Measurements from ENCODE around the gene TMEM17. TPM values are rescaled to one million over a fixed set of nuclear protein-coding genes. Genes with fewer than 3 reads are reported as not detected.
"Not testable (repeated sequence)": the region's sequence is repeated elsewhere in the genome, so short reads cannot be mapped to it uniquely, and the experiment has no call there.

The TMEM17 gene
- total and polyA plus RNA-seq, 2 of the 13 experiments (the other 11 are each of a cell fraction or from before 2014, with no cell fraction given): 0.22 to 0.50 TPM

DNA sequence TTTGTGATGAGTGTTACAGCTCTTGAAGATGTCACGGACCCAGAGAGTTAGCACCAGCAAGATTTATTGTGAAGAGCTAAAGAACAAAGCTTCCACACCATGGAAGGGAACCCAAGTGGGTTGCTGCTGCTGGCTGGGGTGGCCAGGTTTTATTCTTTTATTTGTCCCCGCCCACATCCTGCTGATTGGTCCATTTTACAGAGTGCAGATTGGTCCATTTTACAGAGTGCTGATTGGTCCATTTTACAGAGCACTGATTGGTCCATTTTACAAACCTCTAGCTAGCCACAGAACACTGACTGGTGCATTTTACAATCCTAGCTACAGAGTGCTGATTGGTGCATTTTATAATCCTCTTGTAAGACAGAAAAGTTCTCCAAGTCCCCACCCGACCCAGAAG lies 29.5 kb upstream of the TMEM17 start:
- H3K9me3 ChIP-seq (ENCODE audit: low read length); in situ Hi-C loops (cut with HindIII; ENCODE audit: extremely low pct_ligation_motif_present, low pct_unique_long_range_greater_than_20kb); H4K20me1 ChIP-seq (ENCODE audit: insufficient read depth, low read length); H3K9ac ChIP-seq (ENCODE audit: insufficient read depth, low read depth, low read length); intact Hi-C loops (cut with micrococcal nuclease; ENCODE audit: unreplicated experiment); FAIRE-seq; BruUV-seq (replicated peaks); H3K4me2 ChIP-seq (ENCODE audit: low read depth, low read length); CTCF ChIA-PET (ENCODE audit: low intra/inter-chr PET ratio, low total read pairs); ATAC-seq; H3K4me3 ChIP-seq (replicated peaks in 1 of 3; ENCODE audit: insufficient read depth in 1 of 3, low read depth in 2 of 3, low read length in 3 of 3); H3K27me3 ChIP-seq (ENCODE audit: control insufficient read depth in 1 of 2, insufficient read depth in 2 of 2, low read length in 2 of 2); H2AFZ ChIP-seq (ENCODE audit: low read length); H3K27ac ChIP-seq (ENCODE audit: extremely low read length, insufficient read depth, low read length); DNase-seq (ENCODE audit: low spot score); H3K36me3 ChIP-seq (replicated peaks in 1 of 2; ENCODE audit: control insufficient read depth in 1 of 2, insufficient read depth in 2 of 2, low read length in 2 of 2); H3K79me2 ChIP-seq (ENCODE audit: insufficient read depth, low read length): not testable (repeated sequence)
- WGBS (ENCODE audit: low lambda C conversion rate): 97% methylated on average over 3 of the region's 3 CpGs
- H3K4me1 ChIP-seq (ENCODE audit: insufficient read depth, low read length): peaks cover 54% of the 10 kb centered on the region
- TF ChIP-seq NFYB (CRISPR knock-in tag; IDR thresholded peaks at IDR 0.05) (peak; percentile 65), NFYC (CRISPR knock-in tag; IDR thresholded peaks at IDR 0.05) (peak; percentile 51), NR0B2 (CRISPR knock-in tag; IDR thresholded peaks at IDR 0.05) (0 out of 2 replicates have a peak, but pooled peaks have one; percentile 40)
- TF ChIP-seq, protein P1, sequence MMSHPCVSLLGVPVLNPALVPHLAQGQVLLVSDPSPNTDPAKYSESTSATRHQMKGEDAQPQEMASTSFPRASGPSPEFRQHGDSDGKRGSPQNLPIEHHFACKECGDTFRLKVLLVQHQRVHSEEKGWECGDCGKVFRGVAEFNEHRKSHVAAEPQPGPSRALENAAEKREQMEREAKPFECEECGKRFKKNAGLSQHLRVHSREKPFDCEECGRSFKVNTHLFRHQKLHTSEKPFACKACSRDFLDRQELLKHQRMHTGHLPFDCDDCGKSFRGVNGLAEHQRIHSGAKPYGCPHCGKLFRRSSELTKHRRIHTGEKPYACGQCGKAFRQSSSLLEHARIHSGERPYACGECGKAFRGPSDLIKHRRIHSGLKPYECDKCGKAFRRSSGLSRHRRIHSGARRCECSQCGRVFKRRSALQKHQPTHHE (CRISPR knock-in tag; IDR thresholded peaks at IDR 0.05; ENCODE audit: borderline replicate concordance): 0 out of 2 replicates have a peak, but pooled peaks have one; percentile 13
- POLR2A ChIA-PET: interaction anchor here (1.7 to 7.2 kb wide), 4 partner anchors 8 to 170 kb away, joined by 5 to 193 read pairs (median 60); partner anchors contain the start of gene EHBP1

GRCh38 chr2:62531594-62531993 lies 25.6 kb upstream of the TMEM17 start:
- Histone ChIP-seq H3K79me2 (ENCODE audit: insufficient read depth, low read length) (no peaks in the 10 kb centered on the region), H3K27ac (ENCODE audit: extremely low read length, insufficient read depth, low read length) (no peak overlapping the region), H3K4me3 (replicated peaks in 1 of 3; ENCODE audit: insufficient read depth in 1 of 3, low read depth in 2 of 3, low read length in 3 of 3) (no peak overlapping the region), H3K36me3 (replicated peaks in 1 of 2; ENCODE audit: control insufficient read depth in 1 of 2, insufficient read depth in 2 of 2, low read length in 2 of 2) (no peaks in the 10 kb centered on the region; a peak in 1 of 5 replicates), H3K4me2 (ENCODE audit: low read depth, low read length) (no peak overlapping the region), H3K27me3 (ENCODE audit: control insufficient read depth in 1 of 2, insufficient read depth in 2 of 2, low read length in 2 of 2) (no peaks in the 10 kb centered on the region), H4K20me1 (ENCODE audit: insufficient read depth, low read length) (no peaks in the 10 kb centered on the region), H3K9ac (ENCODE audit: insufficient read depth, low read depth, low read length) (no peak overlapping the region), H2AFZ (ENCODE audit: low read length) (no peak overlapping the region), H3K9me3 (ENCODE audit: low read length) (no peaks in the 10 kb centered on the region), H3K4me1 (ENCODE audit: insufficient read depth, low read length) (peaks cover 54% of the 10 kb centered on the region)
- DNase-seq (ENCODE audit: low spot score): no peak
- in situ Hi-C loops (cut with HindIII; ENCODE audit: extremely low pct_ligation_motif_present, low pct_unique_long_range_greater_than_20kb) (no loop called here), intact Hi-C loops (cut with micrococcal nuclease; ENCODE audit: unreplicated experiment) (no loop called here)
- POLR2A ChIA-PET: interaction anchor here (1.8 kb wide), 1 partner anchor 9 kb away, joined by 11 read pairs; no protein-coding TSS in a partner anchor
- ATAC-seq: no peak
- CTCF ChIA-PET (ENCODE audit: low intra/inter-chr PET ratio, low total read pairs): no interaction called here
- no peak for FAIRE-seq
- TF ChIP-seq MEIS1 (CRISPR knock-in tag; IDR thresholded peaks at IDR 0.05; ENCODE audit: borderline replicate concordance) (no peak), ZBTB38 (CRISPR knock-in tag; IDR thresholded peaks at IDR 0.05) (peak; percentile 42; the same call in 1 of the 2 replicates)
- TF ChIP-seq, protein P2, sequence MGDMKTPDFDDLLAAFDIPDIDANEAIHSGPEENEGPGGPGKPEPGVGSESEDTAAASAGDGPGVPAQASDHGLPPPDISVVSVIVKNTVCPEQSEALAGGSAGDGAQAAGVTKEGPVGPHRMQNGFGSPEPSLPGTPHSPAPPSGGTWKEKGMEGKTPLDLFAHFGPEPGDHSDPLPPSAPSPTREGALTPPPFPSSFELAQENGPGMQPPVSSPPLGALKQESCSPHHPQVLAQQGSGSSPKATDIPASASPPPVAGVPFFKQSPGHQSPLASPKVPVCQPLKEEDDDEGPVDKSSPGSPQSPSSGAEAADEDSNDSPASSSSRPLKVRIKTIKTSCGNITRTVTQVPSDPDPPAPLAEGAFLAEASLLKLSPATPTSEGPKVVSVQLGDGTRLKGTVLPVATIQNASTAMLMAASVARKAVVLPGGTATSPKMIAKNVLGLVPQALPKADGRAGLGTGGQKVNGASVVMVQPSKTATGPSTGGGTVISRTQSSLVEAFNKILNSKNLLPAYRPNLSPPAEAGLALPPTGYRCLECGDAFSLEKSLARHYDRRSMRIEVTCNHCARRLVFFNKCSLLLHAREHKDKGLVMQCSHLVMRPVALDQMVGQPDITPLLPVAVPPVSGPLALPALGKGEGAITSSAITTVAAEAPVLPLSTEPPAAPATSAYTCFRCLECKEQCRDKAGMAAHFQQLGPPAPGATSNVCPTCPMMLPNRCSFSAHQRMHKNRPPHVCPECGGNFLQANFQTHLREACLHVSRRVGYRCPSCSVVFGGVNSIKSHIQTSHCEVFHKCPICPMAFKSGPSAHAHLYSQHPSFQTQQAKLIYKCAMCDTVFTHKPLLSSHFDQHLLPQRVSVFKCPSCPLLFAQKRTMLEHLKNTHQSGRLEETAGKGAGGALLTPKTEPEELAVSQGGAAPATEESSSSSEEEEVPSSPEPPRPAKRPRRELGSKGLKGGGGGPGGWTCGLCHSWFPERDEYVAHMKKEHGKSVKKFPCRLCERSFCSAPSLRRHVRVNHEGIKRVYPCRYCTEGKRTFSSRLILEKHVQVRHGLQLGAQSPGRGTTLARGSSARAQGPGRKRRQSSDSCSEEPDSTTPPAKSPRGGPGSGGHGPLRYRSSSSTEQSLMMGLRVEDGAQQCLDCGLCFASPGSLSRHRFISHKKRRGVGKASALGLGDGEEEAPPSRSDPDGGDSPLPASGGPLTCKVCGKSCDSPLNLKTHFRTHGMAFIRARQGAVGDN (CRISPR knock-in tag; IDR thresholded peaks at IDR 0.05): peak; percentile 54
- no TSS peak for BruUV-seq (replicated peaks)
- WGBS (ENCODE audit: low lambda C conversion rate): 100% methylated on average over 7 of the region's 7 CpGs
